Glutamatergic neuron (in vitro differentiated cells): ENCODE results near the gene PAM. TPM values are rescaled to one million over a fixed set of nuclear protein-coding genes. Genes with fewer than 3 reads are reported as not detected.

Experiments used
- DNase-seq: peaks from one replicate; pipeline ENCODE4 v3.0.0; 2022
- H3K27ac Mint-ChIP-seq: one replicate; pipeline ENCODE4 v1.8.0; 2020; ENCODE audit warnings: mild to moderate bottlenecking, mixed read lengths, inconsistent platforms; ENCODE audit not compliant: unreplicated experiment
- H3K27me3 Mint-ChIP-seq: one replicate; pipeline ENCODE4 v1.8.0; 2020; ENCODE audit warnings: mild to moderate bottlenecking, moderate library complexity, mixed read lengths, inconsistent platforms; ENCODE audit not compliant: unreplicated experiment
- H3K36me3 Mint-ChIP-seq: one replicate; pipeline ENCODE4 v1.8.0; 2020; ENCODE audit warnings: mild to moderate bottlenecking, mixed read lengths, inconsistent platforms; ENCODE audit not compliant: unreplicated experiment
- H3K4me1 Mint-ChIP-seq: one replicate; pipeline ENCODE4 v1.8.0; 2020; ENCODE audit warnings: mild to moderate bottlenecking, low read depth, mixed read lengths, inconsistent platforms; ENCODE audit not compliant: unreplicated experiment
- H3K4me3 Mint-ChIP-seq: one replicate; pipeline ENCODE4 v1.8.0; 2020; ENCODE audit warnings: mild to moderate bottlenecking, mixed read lengths, inconsistent platforms; ENCODE audit not compliant: unreplicated experiment
- H3K9me3 Mint-ChIP-seq: one replicate; pipeline ENCODE4 v1.8.0; 2020; ENCODE audit warnings: mild to moderate bottlenecking, moderate library complexity, mixed read lengths, inconsistent platforms; ENCODE audit not compliant: unreplicated experiment
- CTCF ChIP-seq: fragments of 200-600 bp; sonication (generic); IDR thresholded peaks from one replicate; pipeline ENCODE4 v1.5.0; 2021; ENCODE audit not compliant: partially characterized antibody, unreplicated experiment
- total RNA-seq: library from RNA; stranded (reverse); fragmentation: NEBNext Ultra II Directional; extraction: Animal tissue kit (Norgen Biotek cat#: 25700); gene quantifications from one replicate; pipeline ENCODE4 v1.2.1, GENCODE V29; 2021; ENCODE audit not compliant: unreplicated experiment

Gene PAM
- total RNA-seq, 1 donor from 2014 or later: 192 TPM

- Mint-ChIP-seq H3K4me3 (no peak overlapping the region), H3K27me3 (peaks cover 1% of the 10 kb centered on the region), H3K4me1 (peaks cover 13% of the 10 kb centered on the region), H3K27ac (no peak overlapping the region), H3K36me3 (no peaks in the 10 kb centered on the region), H3K9me3 (no peaks in the 10 kb centered on the region)
- TF ChIP-seq CTCF: no peak
- no peak for DNase-seq
These were observed 201.5 kb downstream of the PAM start for GRCh38 chr5:102956599-102956998.

- peaks cover 1% of the 10 kb centered on the region for H3K27me3 Mint-ChIP-seq
- H3K9me3 Mint-ChIP-seq: no peaks in the 10 kb centered on the region
- peaks cover 12% of the 10 kb centered on the region for H3K4me1 Mint-ChIP-seq
- H3K4me3 Mint-ChIP-seq: no peak overlapping the region
- H3K27ac Mint-ChIP-seq: peak overlapping the region; percentile 64
- DNase-seq: no peak
- TF ChIP-seq CTCF: no peak
- H3K36me3 Mint-ChIP-seq: no peaks in the 10 kb centered on the region
These were observed 202.0 kb downstream of the PAM start for GRCh38 chr5:102957141-102957540.

GRCh38 chr5:102958481-102959011 lies 203.4 kb downstream of the PAM start:
- Mint-ChIP-seq H3K9me3 (no peaks in the 10 kb centered on the region), H3K27ac (peak overlapping the region; percentile 40), H3K4me3 (no peak overlapping the region), H3K36me3 (no peaks in the 10 kb centered on the region), H3K27me3 (peaks cover 1% of the 10 kb centered on the region), H3K4me1 (peaks cover 12% of the 10 kb centered on the region)
- TF ChIP-seq CTCF: no peak
- DNase-seq: no peak

GRCh38 chr5:102959055-102959454 lies 203.9 kb downstream of the PAM start:
- H3K27me3 Mint-ChIP-seq: peaks cover 1% of the 10 kb centered on the region
- H3K4me3 Mint-ChIP-seq: no peak overlapping the region
- no peak for TF ChIP-seq CTCF
- H3K4me1 Mint-ChIP-seq: peaks cover 12% of the 10 kb centered on the region
- H3K9me3 Mint-ChIP-seq: no peaks in the 10 kb centered on the region
- no peaks in the 10 kb centered on the region for H3K36me3 Mint-ChIP-seq
- H3K27ac Mint-ChIP-seq: peak overlapping the region; percentile 53
- no peak for DNase-seq

GRCh38 chr5:102961671-102962070 lies 206.6 kb downstream of the PAM start:
- H3K27me3 Mint-ChIP-seq: peaks cover 1% of the 10 kb centered on the region
- no peak for DNase-seq
- H3K9me3 Mint-ChIP-seq: no peaks in the 10 kb centered on the region
- no peak for TF ChIP-seq CTCF
- no peak overlapping the region for H3K4me3 Mint-ChIP-seq
- peaks cover 10% of the 10 kb centered on the region for H3K4me1 Mint-ChIP-seq
- no peaks in the 10 kb centered on the region for H3K36me3 Mint-ChIP-seq
- no peak overlapping the region for H3K27ac Mint-ChIP-seq
